GM12874 (cell line): ENCODE measurements around the gene S100A7A.

ENCODE experiments used
- TF ChIP-seq, protein P1 (sequence below): IDR thresholded peaks from 2 replicates; pipeline ENCODE4 v1.5.1; 2011; ENCODE audit warnings: low read depth, mild to moderate bottlenecking, control low read depth, low read length, moderate library complexity; ENCODE audit not compliant: insufficient read depth

The S100A7A gene

GRCh38 chr1:153402226-153402625 is 14.1 kb upstream of the S100A7A start:
- TF ChIP-seq, protein P1, sequence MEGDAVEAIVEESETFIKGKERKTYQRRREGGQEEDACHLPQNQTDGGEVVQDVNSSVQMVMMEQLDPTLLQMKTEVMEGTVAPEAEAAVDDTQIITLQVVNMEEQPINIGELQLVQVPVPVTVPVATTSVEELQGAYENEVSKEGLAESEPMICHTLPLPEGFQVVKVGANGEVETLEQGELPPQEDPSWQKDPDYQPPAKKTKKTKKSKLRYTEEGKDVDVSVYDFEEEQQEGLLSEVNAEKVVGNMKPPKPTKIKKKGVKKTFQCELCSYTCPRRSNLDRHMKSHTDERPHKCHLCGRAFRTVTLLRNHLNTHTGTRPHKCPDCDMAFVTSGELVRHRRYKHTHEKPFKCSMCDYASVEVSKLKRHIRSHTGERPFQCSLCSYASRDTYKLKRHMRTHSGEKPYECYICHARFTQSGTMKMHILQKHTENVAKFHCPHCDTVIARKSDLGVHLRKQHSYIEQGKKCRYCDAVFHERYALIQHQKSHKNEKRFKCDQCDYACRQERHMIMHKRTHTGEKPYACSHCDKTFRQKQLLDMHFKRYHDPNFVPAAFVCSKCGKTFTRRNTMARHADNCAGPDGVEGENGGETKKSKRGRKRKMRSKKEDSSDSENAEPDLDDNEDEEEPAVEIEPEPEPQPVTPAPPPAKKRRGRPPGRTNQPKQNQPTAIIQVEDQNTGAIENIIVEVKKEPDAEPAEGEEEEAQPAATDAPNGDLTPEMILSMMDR: no peak

GRCh38 chr1:153403421-153404085 is 12.8 kb upstream of the S100A7A start:
- TF ChIP-seq, protein P1: no peak

DNA sequence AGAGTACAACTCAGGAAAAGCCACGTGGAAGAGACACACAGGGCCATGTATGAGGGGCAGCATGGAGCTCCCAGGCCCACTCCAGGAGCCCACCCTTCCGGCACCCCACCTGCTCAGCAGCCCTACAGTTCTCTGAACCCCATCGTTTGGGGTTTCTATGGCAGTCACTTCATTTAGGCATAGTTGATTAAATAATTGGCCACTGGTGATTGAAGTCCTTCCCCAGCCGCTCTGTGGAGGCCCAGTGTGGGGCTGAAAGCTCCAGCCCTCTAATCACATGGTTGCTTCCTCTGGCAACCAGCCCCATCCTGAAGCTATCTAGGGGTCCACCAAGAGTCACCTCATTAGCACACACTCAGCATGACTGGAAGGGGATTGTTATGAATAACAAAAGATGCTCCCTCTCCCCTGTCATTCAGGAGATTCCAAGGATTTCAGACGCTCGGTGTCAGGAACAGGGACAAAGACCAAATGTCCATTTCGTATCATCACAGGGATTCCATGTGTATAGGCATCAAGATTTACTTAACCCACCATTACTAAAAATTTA is 12.2 kb upstream of the S100A7A start:
- TF ChIP-seq, protein P1: no peak

DNA sequence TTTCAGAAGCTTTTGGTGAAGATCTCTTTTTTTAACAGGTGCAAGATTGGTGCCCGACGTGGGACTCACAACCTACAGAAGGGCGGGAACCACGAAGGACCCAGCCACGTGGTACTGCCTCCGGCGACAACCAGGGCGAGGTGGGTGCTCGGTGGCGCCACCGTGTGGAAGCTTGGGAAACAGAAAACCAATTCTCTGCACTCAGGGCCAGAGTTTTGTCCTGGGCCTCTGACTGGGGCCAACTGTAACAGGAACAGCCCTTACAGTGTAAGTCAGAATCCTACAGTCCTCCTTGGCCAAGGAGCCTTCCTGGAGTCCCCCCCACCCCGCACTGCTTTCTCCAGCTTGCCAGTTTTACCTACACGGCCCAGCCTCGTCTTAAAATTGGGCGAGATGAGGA is 11.6 kb upstream of the S100A7A start:
- TF ChIP-seq, protein P1: peak; percentile 63

- TF ChIP-seq, protein P1: no peak
These were observed 992 bp downstream of the S100A7A start for GRCh38 chr1:153417136-153417888.

DNA sequence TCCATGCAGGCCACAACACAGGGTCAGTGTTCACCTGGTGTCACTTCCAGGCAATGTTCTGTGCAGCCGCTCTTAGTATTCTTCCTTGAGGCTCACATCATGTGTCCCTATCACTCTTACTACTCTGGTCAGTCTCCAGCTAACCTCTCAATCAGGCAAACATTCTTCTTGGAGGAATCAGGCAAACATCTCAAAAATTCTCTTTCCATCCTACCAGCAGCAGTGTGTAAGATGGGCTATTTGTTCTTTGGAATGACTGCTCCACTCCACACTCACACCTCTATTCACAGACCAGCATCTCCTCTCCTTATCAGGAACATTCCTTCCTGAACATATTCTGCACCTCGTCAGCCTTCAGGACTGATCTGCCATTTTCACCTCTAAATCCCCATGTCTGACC is 4.0 kb downstream of the S100A7A start:
- TF ChIP-seq, protein P1: no peak

DNA sequence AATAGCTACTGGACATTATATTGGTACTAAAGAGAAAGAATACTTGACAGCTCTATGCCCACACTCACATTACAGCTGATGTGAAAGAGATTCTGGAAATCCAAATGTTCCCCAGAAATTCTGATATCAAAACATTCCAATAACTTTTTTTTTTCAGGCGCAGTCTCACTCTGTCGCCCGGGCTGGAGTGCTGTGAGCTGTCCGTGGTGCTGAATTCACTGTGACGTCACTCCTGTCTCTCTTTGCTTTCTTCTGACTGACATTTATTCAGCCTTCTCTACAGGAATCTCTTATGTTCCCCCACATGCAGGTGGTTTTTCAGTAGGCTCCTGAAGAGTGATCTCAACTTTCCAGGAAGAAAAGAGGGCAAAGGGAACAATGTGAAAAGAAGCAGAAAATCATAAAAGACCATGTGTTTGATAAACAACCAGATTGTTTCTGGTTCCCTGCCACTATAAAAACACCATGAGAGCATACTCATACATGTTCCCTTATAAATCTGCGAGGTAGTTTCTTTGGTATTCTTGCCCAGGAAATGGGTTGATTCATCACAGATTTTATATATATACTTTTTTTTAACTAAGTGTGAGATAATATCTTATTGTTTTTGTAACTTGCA is 6.2 kb downstream of the S100A7A start:
- TF ChIP-seq, protein P1: no peak
